Kasumi-1 (cell line): ENCODE results near the gene GAS6.

ENCODE experiments used
- DNase-seq, 2 experiments: peaks; one replicate each; lab custom pipeline; 2025; lab: John Stamatoyannopoulos, UW

GAS6 gene

GRCh38 chr13:113819731-113820715 lies 43.9 kb downstream of the GAS6 start:
- no peak for DNase-seq

DNA sequence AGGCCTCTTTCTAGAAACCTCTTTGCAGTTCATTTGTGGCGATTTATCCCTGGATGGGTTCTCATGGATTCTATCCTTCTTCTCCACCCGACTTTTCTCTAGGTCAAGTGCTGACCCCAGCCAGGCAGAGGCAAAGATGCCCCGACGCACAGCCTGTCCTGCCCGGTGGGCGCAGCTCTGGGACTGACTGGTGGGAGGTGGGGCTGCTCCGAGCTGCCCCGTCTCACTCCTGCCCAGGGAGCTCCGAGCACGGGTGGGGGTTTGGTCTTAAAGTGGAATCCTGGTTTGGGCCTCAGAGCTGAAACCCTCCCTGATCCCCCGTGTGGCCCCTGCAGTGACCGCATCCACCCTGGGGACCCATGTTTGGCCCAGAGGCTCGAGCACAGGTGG lies 44.5 kb downstream of the GAS6 start:
- DNase-seq = no peak

DNA sequence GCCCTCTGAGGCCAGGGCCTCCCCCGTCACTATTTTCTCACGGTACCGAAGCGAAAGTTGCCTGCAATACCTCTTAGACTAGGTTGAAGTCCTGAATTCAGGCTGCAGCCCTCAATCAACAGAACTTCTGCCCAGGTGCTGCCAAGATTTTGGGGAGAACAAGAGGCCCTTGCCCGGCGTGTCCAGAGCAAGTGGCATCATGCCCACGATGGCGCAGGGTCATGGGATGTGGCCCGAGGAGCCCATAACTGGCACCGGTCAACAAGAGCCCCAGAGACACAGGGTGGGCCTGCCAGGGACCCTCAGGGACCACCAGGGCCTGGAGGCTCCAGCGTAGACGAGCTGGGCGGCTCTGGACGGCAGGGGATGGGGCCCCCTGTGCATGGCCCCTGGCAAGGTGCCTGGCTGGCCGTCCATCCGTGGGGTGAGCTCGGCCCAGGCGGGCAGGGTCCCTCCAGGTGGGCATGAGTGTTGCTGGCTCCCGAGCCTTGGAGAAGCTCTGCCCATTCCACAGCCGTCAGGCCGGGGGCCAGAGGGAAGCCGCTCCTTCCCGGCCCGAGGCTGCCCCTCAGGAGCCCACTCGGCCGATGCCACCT lies 45.1 kb downstream of the GAS6 start:
- no peak for DNase-seq

DNA sequence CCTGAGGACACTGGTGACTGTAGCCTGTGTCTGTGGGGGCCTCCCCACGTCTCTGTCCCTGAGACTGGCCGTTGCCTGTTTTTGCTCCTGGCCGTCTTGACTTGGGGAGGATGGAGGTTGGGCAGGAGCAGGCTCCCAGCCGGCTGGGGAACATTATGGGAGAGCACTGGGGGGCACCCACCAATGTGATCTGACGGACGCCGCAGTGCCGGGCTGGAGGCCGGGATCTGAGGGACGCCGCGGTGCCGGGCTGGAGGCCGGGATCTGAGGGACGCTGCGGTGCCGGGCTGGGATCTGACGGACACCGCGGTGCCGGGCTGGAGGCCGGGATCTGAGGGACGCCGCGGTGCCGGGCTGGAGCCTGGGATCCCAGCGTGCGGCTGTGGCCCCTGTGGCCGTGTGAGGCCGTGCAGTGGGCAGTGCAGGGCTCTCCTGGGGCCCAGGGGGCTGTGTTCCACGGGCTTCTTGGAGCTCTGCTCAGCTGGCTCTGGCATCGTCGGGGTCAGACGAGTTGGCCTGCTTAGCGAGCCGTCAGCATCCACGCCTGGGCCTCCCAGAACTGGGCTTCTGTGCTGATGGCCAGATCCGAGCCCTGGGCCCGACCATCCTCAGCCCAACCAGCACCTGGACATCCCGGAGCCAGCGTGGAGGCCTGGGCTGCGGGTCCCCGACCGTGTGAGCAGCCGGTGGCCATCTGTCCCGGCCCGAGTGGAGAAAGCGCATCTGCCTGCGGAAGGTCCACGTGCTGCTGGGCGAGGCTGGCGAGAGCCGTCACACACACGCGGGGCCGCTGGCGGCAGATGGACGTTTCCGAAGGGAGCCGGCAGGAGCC lies 45.8 kb downstream of the GAS6 start:
- no peak for DNase-seq

- peak; percentile 28 to 32 for DNase-seq
Observed at GRCh38 chr13:113816946-113817859, 46.7 kb downstream of the GAS6 start.

GRCh38 chr13:113816254-113816929 lies 47.5 kb downstream of the GAS6 start:
- DNase-seq = no peak

GRCh38 chr13:113815151-113816058 lies 48.5 kb downstream of the GAS6 start:
- DNase-seq = peak; percentile 66 to 77

DNA sequence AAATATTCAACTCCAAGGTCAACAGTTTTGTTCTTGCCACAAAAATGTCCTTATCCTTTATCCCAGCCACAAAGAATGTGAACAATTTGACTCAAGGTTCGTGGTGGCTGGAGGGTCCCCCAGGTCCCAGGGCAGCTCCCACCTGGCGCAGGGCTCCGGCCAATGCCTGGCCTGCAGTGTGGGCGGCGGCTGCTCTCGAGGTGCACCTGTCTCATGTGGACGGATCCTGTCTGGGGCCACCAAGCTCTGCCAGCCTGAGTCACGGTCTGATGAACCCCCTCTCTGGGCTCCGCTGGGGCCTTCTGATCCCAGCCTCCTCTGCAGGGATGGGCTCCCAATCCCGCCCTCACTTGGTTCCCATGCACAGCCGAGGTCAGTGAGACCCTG lies 49.4 kb downstream of the GAS6 start:
- DNase-seq = no peak

- no peak for DNase-seq
Observed at GRCh38 chr13:113813749-113814434, 50.0 kb downstream of the GAS6 start.

DNA sequence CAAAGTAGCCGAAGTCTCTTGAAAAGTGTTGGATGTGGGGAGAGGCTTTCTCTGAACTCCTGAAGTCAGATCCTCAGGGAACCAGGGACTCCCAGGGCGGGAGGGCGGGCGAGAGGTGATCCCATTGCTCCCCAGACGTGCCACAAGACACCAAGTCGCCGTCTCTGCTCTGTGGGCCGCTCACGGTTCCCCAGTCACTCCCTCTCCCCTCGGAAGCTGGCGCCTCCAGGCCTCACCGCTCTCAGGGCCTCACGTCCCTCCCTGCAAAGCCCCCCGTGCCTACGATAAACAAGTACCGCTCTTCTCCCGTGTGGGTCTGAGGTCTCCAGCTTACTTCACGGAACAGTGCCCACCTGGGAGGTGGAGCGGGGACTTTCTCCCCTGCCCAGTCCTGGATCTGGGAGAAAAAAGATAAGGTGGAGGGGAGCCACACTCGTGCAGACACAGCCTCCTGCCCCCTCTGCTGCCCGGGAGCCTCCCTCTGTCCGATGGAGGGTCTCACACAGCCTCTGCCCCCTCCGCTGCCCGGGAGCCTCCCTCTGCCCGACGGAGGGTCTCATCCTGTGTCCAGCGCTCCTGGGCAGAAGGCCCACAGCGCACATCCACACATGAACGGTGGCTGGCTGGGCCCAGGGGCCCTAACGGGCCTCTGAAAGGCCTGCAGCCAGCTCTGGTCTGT lies 50.7 kb downstream of the GAS6 start:
- no peak for DNase-seq

DNA sequence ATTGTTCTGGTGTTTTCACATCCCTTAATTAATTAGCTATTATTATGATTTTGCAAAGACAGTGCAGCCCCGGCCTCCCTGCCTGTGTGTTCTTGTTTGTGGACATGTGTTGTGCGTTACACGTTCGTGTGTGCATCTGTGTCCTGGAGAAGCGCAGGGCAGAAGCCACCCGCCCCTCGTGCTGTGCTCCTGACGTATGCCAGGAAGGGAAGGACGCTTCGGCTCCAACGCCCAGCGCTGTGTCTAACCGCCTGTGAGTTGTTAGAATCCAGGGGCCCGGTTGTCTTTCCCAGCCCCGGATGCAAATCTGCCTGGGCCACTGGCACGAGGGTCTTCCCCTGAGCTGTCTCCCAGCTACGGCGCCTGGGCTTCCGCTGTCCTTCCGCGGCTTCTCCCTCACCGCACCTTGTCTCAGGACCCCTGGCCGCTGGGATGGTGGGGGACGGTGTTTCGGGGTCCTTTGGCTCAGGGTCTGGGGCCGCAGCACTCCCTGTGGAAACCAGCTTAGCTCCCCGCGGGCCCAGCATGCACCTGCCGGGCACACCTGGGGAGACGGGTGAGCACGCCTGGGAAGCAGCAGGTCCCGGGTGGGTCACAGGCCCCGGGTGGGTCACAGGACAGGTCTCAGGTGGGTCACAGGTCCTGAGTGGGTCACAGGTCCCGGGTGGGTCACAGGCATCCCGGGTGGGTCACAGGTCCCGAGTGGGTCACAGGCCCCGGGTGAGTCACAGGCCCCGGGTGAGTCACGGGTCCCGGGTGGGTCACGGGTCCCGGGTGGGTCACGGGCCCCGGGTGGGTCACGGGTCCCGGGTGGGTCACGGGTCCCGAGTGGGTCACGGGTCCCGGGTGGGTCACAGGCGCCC lies 51.5 kb downstream of the GAS6 start:
- DNase-seq = no peak

DNA sequence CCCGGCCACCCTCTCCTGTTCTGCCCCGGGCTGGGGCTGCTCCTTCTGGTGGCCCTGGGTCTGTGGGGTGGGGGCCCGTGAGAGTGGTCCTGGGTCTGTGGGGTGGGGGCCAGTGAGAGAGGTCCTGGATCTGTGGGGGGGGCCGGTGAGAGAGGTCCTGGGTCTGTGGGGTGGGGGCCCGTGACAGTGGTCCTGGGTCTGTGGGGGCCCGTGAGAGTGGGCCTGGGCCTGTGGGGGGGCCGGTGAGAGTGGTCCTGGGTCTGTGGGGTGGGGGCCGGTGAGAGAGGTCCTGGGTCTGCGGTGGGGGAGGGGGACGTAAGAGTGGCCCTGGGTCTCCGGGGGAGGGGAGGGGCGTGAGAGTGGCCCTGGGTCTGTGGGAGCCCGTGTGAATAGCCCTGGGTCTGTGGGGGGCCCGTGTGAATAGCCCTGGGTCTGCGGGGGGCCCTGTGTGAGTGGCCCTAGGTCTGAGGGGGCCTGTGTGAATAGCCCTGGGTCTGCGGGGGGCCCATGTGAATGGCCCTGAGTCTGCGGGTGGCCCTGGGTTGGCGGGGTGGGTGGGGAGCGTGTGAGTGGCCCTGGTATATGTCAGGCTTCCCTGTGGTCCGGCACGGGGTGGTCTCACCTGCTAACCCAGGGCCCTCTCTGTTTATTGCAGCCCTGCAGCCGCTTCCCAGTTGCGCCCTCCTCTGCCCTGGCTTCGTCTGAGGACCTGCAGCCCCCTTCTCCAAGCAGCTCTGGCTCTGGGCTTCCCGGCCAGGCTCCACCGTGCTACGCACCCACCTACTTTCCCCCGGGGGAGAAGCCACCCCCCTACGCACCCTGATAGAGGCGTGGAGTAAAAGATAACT lies 52.6 kb downstream of the GAS6 start:
- no peak for DNase-seq

GRCh38 chr13:113810640-113811039 lies 53.2 kb downstream of the GAS6 start:
- DNase-seq = no peak

DNA sequence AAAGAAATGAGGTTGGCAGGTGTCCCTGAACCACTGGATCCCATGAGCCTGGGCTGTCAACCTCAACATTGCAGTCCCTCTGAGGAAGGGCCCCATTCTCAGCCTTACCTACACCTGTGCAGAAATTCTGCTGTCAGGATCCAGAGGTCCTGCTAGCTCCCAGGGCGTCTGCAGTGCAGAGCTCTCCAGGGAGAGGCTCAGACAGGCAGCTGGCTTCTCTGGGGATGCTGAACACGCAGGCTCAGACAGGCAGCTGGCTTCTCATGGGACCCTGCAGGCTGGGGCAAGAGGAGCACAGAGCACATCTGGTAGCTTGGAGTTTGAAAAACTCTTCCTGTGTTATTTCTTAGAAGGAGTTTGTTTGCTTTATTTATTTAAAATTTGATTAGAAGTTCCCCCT lies 53.9 kb downstream of the GAS6 start:
- DNase-seq = no peak

DNA sequence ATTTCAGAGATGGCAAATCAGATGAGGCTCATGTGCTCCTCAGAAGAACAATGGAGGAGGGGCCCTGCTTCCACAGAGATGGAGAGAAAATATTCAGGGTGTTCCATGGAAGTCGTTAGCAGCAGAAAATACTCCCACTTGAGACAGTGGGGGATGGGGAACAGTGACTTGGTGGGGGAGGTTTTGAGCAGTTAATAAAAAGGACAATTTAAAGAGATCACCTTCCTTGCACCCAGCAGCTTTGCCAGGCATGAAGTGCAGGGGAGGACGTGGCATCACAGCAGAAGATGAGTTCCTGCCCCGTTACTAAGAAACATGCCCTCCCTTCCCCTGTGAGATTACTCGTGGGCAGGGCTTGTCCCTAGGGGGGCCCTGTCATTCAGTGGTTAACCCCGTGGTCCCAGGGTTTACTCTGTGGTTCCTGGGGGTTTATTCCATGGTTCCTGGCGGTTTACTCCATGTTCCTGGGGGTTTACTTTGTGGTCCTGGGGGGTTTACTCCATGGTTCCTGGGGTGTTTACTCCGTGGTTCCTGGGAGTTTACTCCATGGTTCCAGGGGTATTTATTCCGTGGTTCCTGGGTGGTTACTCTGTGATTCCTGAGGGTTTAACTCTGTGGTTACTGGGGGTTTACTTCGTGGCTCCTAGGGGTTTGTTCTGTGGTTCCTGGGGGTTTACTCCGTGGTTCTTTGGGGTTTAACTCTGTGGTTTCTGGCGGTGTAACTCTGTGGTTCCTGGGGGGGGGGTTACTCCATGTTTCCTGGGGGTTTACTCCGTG lies 55.6 kb downstream of the GAS6 start:
- DNase-seq = no peak

GRCh38 chr13:113806526-113806925 lies 57.4 kb downstream of the GAS6 start:
- DNase-seq = no peak
